NK-92 (cell line): ENCODE results near the gene ANXA2R.
"Not testable (repeated sequence)": the region's sequence is repeated elsewhere in the genome, so short reads cannot be mapped to it uniquely, and the experiment has no call there.

Source experiments
- DNase-seq: peaks from one replicate; lab custom pipeline; 2025; ENCODE audit not compliant: unreplicated experiment; lab: John Stamatoyannopoulos, UW

The ANXA2R gene

GRCh38 chr5:43036409-43036808 is 3.7 kb downstream of the ANXA2R start:
- no peak for DNase-seq

GRCh38 chr5:43034591-43034968 is 5.5 kb downstream of the ANXA2R start:
- DNase-seq: no peak

- DNase-seq: no peak
Measured at GRCh38 chr5:43033841-43034590, 6.1 kb downstream of the ANXA2R start.

GRCh38 chr5:43027054-43027785 is 12.9 kb downstream of the ANXA2R start:
- DNase-seq: no peak

- DNase-seq: not testable (repeated sequence)
Measured at GRCh38 chr5:43025184-43025950, 14.8 kb downstream of the ANXA2R start.

GRCh38 chr5:43024217-43024616 is 15.9 kb downstream of the ANXA2R start:
- no peak for DNase-seq

- DNase-seq: no peak
Measured at GRCh38 chr5:43021151-43021550, 19.0 kb downstream of the ANXA2R start.

- no peak for DNase-seq
Measured at GRCh38 chr5:43020399-43020746, 19.7 kb downstream of the ANXA2R start.

- DNase-seq: peak; percentile 18
Measured at GRCh38 chr5:43019614-43020398, 20.3 kb downstream of the ANXA2R start.

- no peak for DNase-seq
Measured at GRCh38 chr5:43019291-43019613, 20.9 kb downstream of the ANXA2R start.

GRCh38 chr5:43017428-43017815 is 22.7 kb downstream of the ANXA2R start:
- DNase-seq: no peak

- DNase-seq: no peak
Measured at GRCh38 chr5:43016217-43016779, 23.8 kb downstream of the ANXA2R start.

- no peak for DNase-seq
Measured at GRCh38 chr5:43014522-43014921, 25.6 kb downstream of the ANXA2R start.

- no peak for DNase-seq
Measured at GRCh38 chr5:43010935-43011315, 29.2 kb downstream of the ANXA2R start.

- DNase-seq: peak; percentile 49
Measured at GRCh38 chr5:43008363-43009153, 31.6 kb downstream of the ANXA2R start.

GRCh38 chr5:43007911-43008362 is 32.2 kb downstream of the ANXA2R start:
- peak; percentile 46 for DNase-seq

GRCh38 chr5:43007246-43007910 is 32.7 kb downstream of the ANXA2R start:
- no peak for DNase-seq

- DNase-seq: no peak
Measured at GRCh38 chr5:43006424-43007202, 33.5 kb downstream of the ANXA2R start.

GRCh38 chr5:43005031-43005430 is 35.1 kb downstream of the ANXA2R start:
- DNase-seq: no peak
